Measurements from ENCODE around the gene NSRP1. TPM values are rescaled to one million over a fixed set of nuclear protein-coding genes. Genes with fewer than 3 reads are reported as not detected.

NSRP1 gene
- total and polyA plus RNA-seq, 10 donors = 15.5 to 39.8 (median 27.9) TPM

DNA sequence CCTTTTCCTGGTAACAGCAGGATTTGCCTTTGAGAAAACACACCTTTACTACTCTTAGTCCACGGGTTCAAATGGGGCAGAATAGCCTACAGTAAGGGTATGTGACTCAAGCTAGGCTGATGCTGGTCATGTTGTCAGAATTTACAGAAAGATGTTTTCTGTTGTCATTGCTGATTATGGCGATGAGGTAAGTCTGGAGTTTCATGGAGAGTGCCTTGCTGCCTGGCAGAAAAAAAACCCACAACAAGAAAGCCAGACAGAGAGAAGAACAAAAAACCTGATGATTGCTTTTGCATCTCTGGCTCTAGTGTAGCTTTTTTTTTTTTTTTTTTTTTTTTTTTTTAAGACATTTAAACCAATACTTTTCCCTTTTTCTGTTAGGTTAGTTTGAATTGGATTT lies 71.0 kb downstream of the NSRP1 start:
- intact Hi-C loops (cut with DNase I; ENCODE audit: low total_unique reads) = no loop called here
- TF ChIP-seq POLR2A (IDR thresholded peaks at IDR 0.05) = no peak
- TF ChIP-seq, protein P1, sequence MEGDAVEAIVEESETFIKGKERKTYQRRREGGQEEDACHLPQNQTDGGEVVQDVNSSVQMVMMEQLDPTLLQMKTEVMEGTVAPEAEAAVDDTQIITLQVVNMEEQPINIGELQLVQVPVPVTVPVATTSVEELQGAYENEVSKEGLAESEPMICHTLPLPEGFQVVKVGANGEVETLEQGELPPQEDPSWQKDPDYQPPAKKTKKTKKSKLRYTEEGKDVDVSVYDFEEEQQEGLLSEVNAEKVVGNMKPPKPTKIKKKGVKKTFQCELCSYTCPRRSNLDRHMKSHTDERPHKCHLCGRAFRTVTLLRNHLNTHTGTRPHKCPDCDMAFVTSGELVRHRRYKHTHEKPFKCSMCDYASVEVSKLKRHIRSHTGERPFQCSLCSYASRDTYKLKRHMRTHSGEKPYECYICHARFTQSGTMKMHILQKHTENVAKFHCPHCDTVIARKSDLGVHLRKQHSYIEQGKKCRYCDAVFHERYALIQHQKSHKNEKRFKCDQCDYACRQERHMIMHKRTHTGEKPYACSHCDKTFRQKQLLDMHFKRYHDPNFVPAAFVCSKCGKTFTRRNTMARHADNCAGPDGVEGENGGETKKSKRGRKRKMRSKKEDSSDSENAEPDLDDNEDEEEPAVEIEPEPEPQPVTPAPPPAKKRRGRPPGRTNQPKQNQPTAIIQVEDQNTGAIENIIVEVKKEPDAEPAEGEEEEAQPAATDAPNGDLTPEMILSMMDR (IDR thresholded peaks at IDR 0.05 in 8 of 11, conservative IDR thresholded peaks at IDR 0.05 in 3 of 11) = no peak
- no peak for TF ChIP-seq POLR2AphosphoS5 (IDR thresholded peaks at IDR 0.05)
- DNase-seq = no peak
- Histone ChIP-seq H3K27me3 (replicated peaks in 1 of 7) (no peaks in the 10 kb centered on the region), H3K4me1 (no peaks in the 10 kb centered on the region), H3K36me3 (peaks cover 0 to 51% (median 35%) of the 10 kb centered on the region in 6 donors), H3K9me3 (no peaks in the 10 kb centered on the region), H3K27ac (no peak overlapping the region), H3K4me3 (no peak overlapping the region)
- WGBS, 5 donors = 93 to 98% (median 96%) methylated on average over 2 of the region's 2 CpGs

DNA sequence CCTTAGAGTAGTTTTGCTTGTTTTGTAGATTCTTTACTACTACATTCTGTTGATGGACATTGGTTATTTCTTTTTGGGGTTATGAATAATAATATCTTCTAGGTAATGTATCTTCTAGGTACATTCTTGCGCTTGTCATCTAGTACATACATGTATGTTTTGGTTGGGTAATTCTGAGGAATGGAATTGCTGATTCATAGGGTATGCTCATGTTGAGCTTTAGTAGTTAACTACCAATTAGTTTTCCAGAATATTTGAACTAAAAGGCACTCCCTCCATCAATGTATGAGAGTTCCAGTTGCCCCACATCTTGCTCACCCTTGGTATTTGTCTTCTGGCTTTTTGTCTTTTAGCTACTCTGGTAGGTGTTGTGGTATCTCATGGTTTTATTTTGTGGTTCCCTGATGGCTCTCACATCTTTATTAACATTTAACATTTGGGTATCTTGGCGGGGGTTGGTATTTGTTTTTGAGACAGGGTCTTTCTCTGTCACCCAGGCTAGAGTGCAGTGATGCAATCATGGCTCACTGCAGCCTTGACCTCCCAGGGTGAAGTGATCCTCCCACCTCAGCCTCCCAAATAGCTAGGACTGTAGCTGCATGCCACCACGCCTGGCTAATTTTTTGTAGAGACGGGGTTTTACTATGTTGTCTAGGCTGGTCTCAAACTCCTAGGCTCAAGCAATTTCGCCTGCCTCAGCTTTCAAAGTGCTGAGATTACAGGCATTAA lies 71.8 kb downstream of the NSRP1 start:
- no peaks in the 10 kb centered on the region for H3K9me3 ChIP-seq
- H3K4me1 ChIP-seq = no peaks in the 10 kb centered on the region
- intact Hi-C loops (cut with DNase I; ENCODE audit: low total_unique reads) = no loop called here
- H3K27me3 ChIP-seq (replicated peaks in 1 of 7) = no peaks in the 10 kb centered on the region
- peaks cover 0 to 43% (median 28%) of the 10 kb centered on the region in 6 donors for H3K36me3 ChIP-seq
- DNase-seq = no peak
- no peak overlapping the region for H3K27ac ChIP-seq
- H3K4me3 ChIP-seq = no peak overlapping the region
- TF ChIP-seq POLR2AphosphoS5 (IDR thresholded peaks at IDR 0.05) (no peak), POLR2A (IDR thresholded peaks at IDR 0.05) (no peak)
- TF ChIP-seq, protein P1 (IDR thresholded peaks at IDR 0.05 in 8 of 11, conservative IDR thresholded peaks at IDR 0.05 in 3 of 11) = no peak
- WGBS, 5 donors = 95 to 98% (median 97%) methylated on average over 5 of the region's 5 CpGs

DNA sequence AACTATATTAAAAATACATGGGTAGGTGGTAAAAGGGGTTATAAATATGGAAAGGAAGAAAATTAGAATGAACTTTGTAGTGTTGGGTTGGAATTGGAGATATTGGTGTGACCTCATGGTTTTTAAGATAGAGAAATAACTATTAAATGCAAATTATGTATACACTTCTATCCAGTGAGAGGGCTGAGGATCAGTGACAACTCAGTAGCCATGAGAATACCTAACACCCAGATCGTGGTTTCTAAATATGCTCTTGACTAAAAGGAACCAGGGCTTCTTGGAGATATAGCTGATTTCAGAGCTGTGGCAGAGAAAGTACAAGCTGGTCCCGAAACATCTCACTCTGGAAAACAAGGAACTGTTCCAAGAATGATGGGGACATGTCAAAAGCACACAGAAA lies 74.5 kb downstream of the NSRP1 start:
- TF ChIP-seq POLR2A (IDR thresholded peaks at IDR 0.05) (no peak), POLR2AphosphoS5 (IDR thresholded peaks at IDR 0.05) (no peak)
- TF ChIP-seq, protein P1 (IDR thresholded peaks at IDR 0.05 in 8 of 11, conservative IDR thresholded peaks at IDR 0.05 in 3 of 11) = no peak
- Histone ChIP-seq H3K9me3 (no peaks in the 10 kb centered on the region), H3K4me1 (no peaks in the 10 kb centered on the region), H3K4me3 (no peak overlapping the region), H3K27me3 (replicated peaks in 1 of 7) (no peaks in the 10 kb centered on the region), H3K27ac (no peak overlapping the region), H3K36me3 (peaks cover 0 to 16% (median 2%) of the 10 kb centered on the region in 6 donors)
- DNase-seq = no peak
- intact Hi-C loops (cut with DNase I; ENCODE audit: low total_unique reads) = no loop called here
- 74 to 84% (median 82%) methylated on average over 2 of the region's 2 CpGs for WGBS, 5 donors

DNA sequence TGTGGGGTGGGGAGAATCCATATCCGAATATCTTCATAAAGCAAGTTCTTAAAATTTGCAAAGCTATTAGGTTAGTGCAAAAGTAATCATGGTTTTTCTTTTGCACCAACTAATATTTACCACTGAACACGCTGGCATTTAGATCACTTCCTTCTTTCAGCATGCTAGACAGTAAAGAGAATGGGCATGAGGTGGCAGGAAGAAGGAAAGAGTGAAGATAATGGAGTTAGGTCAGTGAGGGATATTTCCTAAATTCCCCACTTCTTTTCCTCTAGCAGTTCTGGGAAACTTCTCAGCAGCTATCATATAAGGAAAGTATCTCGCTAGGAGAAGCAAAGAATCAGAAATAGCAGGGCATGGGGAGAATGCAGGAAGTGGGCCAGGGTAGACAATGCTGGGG lies 79.9 kb downstream of the NSRP1 start:
- Histone ChIP-seq H3K4me1 (no peaks in the 10 kb centered on the region), H3K4me3 (no peak overlapping the region), H3K27ac (no peak overlapping the region), H3K27me3 (replicated peaks in 1 of 7) (peaks cover 0 to 7% (median 0%) of the 10 kb centered on the region in 7 donors), H3K36me3 (no peaks in the 10 kb centered on the region), H3K9me3 (no peaks in the 10 kb centered on the region)
- 59 to 79% (median 72%) methylated on average over 3 of the region's 3 CpGs for WGBS, 5 donors
- intact Hi-C loops (cut with DNase I; ENCODE audit: low total_unique reads) = no loop called here
- TF ChIP-seq POLR2A (IDR thresholded peaks at IDR 0.05) (no peak), POLR2AphosphoS5 (IDR thresholded peaks at IDR 0.05) (no peak)
- TF ChIP-seq, protein P1 (IDR thresholded peaks at IDR 0.05 in 8 of 11, conservative IDR thresholded peaks at IDR 0.05 in 3 of 11) = no peak
- no peak for DNase-seq
